HG03280 (cell line): ENCODE measurements around the gene CHST11.

ENCODE experiments used
- ATAC-seq: cut with Tn5 transposase; IDR thresholded peaks from one replicate; pipeline ENCODE4 v1.9.1; 2021; ENCODE audit warnings: mild to moderate bottlenecking, moderate library complexity; ENCODE audit not compliant: unreplicated experiment

CHST11 gene

DNA sequence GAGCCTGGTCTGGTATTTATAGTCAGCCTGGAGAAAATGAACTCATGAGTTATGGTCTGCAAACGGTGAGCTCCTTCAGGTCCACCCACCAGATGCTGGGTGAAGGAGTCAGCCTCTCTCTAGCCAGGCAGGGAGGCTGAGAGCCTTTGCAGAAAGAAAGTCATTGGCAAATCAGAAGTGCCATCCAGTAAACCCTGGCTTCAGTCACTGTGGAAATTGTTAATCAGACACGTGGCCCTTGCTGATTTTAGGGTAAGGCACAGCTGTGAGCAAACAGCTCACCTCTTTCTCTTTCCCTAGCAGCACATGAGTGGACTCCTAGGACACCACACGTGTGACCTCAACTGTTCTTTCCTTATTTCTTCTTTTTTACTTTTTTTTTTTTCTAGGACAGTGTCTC is 44.9 kb downstream of the CHST11 start:
- no peak for ATAC-seq

DNA sequence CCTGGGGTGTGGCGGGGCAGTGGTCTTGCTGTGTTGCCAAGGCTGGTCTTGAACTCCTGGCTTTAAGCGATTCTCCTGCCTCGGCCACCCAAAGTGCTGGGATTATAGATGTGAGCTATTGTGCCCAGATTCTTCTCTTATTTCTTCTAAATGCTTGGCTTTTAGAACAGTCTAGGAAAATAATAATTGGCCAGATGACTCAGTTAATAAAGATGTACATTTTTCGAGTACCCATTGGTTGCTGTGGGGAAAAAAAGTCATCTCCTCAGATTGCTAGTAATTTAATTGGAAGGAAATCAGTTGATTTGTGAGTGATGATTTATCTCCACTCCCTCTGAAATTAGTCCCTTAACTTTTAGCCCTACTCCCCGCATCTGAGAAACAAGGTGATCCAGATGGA is 45.5 kb downstream of the CHST11 start:
- ATAC-seq = no peak

DNA sequence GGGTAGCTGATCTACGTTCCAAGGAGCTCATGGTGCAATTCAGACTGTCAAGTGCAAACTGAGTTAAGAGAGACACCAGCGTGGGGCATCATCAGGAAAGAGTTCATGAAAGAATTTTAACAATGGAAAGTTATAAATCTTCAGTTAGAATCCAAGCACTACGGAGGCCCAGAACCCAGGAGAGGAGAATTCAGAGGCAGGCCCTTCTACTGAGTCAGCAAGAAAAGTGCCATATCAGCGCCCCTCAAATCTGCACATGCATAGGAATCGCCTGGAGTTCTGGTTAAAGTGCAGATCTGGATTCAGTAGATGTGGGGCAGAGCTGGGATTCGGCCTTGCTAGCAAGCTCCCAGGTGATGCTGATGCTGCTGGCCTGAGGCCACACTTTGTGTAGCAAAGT is 45.9 kb downstream of the CHST11 start:
- ATAC-seq = no peak

DNA sequence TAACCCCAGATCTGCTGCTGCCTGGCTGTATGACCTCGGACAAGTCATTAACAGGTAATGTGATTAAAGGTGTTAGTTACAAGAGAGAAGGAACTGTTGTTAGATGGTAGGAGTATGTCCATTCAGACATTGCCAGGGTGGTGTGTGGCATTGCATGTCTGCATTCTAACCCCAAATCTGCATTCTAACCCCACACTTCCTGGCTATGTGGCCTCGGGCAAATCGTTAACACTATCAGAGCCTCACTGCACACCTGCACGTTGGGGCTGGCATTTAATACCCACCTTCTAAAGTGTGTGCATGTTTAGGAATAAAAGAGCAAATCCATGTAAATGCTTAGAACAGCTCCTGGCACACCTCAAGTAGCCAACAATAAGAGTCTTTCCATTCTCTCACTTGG is 46.4 kb downstream of the CHST11 start:
- no peak for ATAC-seq

DNA sequence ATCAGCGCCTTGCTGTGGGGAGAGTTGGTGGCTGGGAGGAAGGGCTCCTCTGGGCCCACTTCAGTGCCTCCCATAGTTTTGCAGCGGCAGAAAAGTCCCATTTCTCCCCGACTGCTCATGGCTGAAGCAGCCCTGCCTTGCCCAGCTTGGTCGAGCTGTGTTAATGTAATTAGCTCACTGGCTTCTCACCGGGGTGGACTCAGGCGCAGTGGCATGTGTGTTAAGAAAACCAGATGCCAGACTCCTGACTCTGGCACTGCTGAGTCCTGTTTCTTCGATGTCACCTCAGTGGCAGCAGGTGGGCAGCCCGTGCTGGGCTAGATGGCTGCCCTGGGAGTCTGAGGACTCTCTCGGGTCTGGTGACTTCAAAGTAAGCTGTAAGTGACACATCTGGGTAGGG is 47.4 kb downstream of the CHST11 start:
- no peak for ATAC-seq

DNA sequence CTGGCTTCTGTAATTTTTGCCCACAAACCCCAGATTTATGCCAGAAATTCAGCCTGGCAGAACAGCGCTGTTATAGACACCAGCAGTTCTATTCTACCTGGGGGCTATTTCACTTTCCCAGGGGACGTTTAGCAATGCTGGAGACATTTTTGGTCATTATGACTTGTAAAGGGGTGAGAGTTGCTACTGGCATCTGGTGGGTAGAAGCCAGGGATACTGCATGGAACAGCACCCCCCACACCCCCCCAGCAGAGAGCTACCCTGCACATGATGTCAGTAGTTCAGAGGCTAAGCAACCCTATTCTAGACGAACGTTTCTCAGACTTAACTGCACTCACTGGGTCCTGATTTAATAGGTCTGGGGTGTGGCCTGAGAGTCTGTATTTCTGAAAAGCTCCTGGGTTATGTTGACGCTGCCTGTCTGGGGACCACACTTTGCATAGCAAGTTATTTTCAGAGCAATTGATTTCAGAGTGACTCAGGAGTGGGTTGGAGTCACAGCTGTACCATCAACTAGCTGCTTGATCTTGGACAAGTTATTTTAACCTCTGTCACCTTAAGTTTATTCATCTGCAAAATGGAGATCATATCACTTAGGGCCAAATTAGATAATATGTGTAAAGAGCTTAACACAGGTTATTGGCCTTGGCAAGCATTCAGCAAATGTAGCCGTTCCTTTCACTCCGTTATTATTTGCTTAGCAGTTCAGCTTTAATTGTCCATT is 48.5 kb downstream of the CHST11 start:
- peak; percentile 97 for ATAC-seq

DNA sequence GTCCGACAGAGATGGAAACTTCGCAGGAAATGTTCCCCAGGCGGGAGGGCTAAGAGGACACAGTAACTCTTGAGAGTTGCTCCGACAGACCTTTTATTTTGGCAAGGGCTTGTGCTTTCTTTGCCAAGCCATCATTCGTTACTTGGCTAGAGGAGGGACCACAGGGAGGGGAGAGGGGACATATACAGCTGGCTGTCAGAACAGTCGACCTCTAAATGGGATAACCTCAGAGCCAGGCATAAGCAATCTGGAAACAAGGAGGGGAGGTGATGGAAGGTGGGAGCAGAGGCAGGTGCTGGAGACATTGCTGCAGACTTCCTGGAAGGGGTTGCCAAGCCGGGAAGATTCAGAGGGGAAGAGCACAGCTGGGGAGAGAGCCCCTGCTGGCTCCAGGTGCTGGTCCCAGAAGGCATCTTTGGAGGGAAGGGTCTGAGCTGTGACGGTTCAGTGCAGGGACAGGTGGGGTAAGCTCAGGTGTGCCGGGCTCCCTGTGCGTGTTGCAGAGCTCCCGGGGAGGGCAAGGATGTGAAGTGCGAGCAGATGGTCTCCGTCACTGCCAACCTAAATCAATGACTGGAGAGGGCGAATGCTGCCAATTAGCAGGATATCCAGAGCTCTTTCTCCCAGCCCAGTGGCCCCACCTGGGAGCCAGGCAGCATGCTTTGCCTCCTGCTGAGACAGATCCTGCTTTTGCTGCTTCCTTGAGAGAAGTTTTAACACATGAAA is 50.1 kb downstream of the CHST11 start:
- ATAC-seq = no peak

DNA sequence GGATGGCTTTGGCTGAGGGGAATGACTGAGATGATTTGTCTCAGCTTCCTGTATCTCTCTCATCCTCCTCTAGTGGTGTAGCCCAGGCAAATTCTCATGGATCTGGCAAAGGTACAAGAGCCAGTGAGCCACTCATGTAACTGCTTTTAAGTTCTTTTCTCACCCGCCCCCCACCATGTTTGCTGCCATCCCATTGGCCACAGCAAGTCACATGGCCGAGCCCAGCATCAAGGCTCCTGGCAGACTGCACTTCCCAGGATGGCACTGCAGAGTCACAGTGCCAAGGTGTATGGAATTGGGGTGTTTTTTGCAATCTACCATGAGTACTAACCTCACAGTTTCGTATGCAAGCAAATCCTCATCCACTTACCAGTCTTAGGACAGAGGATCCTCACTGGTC is 50.9 kb downstream of the CHST11 start:
- no peak for ATAC-seq

DNA sequence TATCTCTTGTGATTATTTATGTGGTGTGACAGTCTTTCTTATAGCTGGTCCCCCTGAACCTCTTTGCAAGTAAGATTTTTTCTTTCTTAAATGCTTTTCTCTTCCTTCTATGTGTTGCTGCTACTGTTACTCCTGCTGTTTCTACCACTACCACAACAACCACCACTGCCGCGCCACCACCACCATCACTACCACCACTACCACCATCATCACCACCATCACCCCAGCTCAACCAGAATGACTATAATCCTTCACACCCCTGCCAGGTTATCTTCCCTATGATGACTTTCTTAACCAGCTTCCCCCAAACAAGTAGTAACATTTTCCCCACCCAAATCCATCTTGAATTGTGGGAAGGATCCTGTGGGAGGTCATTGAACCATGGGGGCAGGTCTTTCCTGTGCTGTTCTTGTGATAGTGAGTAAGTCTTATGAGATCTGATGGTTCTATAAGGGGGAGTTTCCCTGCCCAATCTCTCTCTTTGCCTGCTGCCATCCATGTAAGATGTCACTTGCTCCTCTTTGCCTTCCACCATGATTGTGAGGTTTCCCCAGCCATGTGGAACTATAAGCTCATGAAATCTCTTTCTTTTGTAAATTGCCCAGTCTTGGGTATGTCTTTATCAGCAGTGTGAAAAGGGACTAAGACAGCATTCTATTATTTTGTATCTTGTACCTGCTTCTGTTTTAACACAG is 52.2 kb downstream of the CHST11 start:
- no peak for ATAC-seq

DNA sequence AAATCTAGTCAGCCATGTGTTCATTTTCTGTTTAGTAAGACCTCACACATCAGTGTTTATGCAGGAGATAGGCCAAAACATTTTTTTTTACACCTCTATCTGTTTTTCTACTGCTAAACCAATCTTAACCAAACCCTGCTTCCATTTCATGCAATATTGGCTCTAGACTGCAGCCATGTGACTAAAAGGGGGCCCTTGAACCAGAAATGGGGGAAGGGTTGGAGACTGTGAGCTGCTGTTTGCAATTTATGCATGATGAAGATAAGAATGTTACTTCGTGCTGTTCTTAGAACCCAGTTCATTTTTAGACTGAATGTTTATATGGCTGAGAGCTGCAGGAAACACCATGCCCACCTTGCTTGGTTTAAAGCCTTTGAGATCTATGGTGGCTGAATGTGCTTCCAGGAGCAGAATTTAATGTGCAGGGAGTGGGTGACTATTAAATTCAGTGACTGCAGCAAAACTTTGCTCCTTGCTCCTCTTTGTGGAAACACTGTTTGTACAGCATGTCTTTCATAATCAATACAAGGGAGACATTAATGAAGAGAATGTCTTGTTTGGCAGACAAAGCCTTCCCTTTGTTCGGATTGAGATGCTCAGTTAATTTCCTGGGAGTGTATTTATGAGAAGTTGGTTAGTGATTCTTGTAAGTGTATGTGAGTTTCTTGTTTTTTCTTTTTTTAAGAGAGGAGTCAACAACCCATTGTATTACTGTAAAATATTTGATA is 53.6 kb downstream of the CHST11 start:
- ATAC-seq = no peak

DNA sequence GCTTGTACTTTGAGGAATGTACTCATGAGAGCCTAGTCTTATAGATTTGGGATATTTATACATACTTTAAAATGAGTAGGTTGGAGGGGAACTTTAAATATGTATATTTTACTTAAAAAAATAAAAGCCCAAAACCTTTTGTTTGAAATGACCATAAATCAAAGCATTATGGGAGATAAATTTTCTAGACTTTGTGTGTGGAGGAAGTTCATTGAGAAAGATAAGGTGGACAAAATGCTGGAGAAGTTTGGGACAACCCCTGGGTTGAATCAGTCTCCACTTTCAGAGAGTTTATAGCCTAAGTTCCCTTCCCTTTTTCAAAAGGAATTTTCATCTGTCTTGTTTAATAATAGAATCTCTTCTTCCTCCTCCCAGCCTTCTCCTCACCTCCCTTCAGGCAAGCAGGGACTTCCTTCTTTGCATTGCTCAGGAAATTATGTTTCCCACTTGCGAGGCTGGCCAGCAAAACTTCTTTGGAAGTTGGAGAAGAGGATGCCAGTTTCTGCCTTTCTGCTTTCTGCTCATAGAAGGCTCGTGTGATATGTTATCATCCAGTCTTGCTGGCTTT is 54.2 kb downstream of the CHST11 start:
- no peak for ATAC-seq

DNA sequence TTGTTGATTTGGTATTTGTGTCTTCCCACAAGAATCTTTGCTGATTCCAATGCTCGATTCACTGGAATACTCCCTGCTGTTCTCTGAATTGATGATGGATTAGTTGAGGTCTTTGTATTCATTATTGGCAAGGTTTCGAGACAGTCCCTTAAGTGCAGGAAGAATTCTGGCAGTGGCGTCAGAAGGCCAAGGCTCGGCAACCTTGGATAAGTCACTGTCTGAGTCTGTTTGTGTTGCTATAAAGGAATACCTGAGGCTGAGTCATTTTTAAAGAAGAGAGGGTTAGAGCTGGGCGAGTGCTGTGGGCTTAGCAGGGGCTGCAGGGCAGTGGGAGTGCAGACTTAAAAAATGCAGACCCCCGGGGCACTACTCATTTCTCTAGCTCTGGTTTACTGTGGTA is 56.9 kb downstream of the CHST11 start:
- ATAC-seq = no peak

DNA sequence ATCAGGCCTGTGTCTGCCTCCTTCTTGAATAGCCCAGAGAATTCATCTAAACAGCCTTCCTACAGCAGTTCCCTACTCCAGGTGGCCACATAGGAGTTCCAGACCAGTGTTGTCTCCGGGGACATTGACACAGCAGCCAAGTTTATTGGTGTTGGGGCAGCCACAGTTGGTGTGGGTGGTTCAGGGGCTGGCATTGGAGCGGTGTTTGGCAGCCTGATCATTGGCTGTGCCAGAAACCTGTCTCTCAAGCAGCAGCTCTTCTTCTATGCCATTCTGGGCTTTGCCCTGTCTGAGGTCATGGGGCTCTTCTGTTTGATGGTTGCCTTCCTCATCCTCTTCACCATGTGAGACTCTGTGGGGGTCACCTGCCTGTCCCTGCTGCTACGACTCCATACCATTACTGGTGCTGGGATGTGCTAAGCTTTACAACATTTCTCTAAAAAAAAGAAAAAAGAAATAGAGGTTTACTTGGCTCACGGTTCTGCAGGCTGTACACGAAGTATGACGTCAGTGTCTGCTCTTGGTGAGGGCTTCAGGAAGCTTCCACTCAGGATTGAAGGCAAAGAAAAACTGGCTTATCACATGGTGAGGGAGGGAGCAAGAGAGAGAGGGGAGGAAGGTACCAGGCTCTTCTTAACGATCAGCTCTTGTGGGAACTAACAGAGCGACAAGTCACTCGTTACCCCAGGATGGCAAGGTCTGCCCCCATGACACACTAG is 57.5 kb downstream of the CHST11 start:
- no peak for ATAC-seq

DNA sequence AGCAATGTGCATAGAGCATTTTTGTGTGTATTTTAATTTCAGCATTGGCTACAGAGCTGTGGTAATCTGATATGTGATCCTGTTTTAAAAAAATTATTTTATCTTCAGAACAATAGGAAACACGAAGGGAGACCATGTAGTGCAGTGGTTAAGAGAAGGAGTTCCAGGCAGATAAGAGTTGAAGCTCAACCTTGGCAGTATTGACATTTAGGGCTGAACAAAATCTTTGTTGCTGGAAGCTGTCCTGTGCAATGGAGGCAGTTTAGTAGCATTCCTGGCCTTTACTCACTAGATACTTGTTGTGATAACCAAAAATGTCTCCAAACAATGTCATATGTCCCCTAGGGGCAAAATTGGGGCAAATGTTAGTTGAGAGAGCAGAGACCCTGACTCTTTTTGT is 59.2 kb downstream of the CHST11 start:
- no peak for ATAC-seq

DNA sequence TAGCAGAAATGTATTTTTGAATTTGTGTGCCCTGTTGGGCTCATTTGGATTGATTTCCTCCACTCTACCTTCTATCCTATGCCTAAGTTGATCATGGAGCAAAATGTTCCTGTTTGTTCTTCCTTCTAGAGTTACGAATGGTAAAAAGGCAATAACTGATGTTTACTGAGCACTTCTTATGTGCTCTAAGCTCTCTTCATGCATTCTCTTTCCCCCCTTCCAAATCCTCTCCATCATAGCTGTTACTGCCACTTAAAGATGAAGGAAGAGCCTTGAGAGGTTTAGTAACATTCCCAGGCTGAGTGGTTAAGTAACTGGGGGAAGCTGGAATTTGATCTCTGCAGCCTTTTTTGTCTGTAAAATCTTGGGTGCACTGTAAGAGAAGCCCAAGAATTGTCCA is 60.1 kb downstream of the CHST11 start:
- ATAC-seq = no peak

DNA sequence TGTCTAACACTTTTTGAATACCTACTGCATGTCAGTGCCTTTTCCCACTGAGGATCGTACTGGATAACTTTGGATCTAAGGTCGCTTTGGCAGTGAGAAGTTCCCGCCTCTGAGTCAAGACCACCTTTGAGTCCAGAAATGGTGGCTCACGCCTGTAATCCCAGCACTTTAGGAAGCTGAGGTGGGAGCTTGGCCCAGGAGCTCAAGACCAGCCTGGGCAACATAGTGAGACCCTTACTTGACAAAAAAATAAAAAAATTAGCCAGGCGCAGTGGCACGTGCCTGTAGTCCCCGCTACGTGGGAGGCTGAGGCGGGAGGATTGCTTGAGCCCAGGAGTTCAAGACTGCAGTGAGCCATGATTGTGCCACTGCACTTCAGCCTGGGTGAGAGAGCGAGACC is 61.1 kb downstream of the CHST11 start:
- no peak for ATAC-seq

DNA sequence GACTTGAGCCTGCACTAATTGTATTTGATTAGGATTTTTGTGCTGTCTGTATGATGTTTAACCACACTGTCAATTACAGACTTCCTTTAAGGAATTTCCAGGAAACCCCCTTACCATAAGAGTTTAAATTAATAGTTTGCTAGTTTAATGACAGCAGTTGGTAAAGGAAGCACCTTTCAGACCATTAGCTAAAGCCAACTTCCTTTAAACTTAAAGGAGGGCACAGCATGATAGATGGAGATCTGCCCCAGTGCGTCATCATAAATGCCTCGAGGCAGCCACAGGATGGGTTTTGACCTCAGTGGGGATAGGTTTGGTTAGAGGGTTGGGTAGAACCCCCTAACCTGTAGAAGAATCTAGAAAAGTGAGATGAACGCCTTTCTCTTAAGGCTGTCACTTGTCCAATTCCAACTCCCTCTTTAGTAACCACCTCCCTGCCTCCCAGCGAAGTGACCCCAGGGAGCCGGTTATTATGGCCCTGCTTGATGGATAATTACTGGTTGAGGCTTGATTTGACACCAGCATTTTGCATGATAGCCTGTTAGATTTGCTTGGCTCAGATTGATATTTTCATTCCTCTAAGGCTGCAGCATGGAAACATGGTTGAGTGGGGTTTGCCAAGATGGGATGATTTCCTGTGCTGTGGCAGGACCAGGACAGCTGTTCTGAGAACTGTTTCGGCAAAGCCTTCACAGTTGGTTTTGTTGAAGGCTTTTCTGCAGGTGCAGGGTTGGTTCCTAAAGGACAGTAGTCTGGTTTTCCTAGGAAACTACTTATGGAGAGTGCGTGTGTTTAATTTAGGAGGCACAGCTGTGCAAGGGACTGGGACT is 62.7 kb downstream of the CHST11 start:
- ATAC-seq = no peak

DNA sequence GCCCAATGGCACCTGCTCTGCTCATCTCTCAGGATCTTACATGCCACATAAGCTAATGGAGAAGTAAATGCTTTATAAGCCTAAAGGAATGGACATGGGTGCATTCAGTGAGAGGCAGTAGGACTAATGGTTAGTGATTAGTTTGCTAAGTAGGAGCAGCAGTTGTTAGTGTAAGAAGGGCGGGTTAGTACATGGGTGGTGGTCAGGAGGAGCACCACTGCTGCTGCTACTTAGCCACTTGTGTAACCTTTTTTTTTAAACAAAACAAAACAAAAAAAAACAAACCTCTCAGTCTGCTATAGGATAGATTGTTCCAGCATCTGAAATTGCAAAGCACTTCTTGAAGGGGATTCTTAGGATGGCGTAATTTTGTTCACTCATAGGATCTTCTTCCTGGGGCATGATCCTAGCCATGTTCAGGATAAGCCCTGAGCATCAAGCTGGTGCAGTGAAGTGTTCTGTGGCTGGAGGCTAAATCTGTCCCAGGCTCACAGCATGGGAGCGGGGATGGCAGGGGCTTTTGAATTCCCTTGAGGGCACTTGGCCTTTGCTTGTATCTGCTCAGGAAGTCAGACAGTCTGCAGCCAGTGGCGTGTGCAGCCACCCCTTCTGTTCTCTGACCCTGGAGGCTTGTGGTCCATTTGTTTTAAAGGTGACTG is 63.6 kb downstream of the CHST11 start:
- no peak for ATAC-seq

DNA sequence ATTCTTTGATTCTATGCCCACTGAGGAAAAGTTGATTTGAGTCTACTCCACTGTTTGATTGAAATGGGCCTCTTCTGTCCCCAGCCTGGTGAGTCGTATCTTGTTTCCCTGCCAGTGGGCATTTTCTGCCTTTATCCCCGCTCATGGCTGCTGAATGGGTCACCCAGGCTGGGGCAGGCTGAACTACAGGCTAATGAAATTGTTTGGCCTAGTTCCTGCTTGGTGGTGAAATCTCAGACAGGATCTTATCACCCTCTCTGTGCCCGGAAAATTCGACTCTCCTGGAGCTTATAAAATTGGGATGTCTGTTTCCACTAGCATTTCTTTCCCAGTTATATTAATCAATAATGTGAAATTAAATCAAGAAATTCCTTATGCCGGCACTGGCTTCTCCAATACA is 65.0 kb downstream of the CHST11 start:
- no peak for ATAC-seq
